NT2/D1 (cell line): ENCODE measurements around the gene MYO3B.

Experiments
- SUZ12 ChIP-seq: IDR thresholded peaks from 2 replicates; pipeline ENCODE4 v1.6.1; 2011; ENCODE audit not compliant: insufficient read length, insufficient read depth; ENCODE audit errors: extremely low read depth
- YY1 ChIP-seq: IDR thresholded peaks from 2 replicates; pipeline ENCODE4 v1.6.1; 2011; ENCODE audit not compliant: insufficient read length, insufficient read depth

- TF ChIP-seq YY1 (no peak), SUZ12 (no peak)
Measured at GRCh38 chr2:170432823-170433222, 254.9 kb downstream of the MYO3B start.
